KOPT-K1 (cell line): ENCODE measurements around the gene RTN4.
"Not testable (repeated sequence)": the region's sequence is repeated elsewhere in the genome, so short reads cannot be mapped to it uniquely, and the experiment has no call there.

Experiments used
- H3K27ac ChIP-seq: fragments of 200-600 bp; sonication (generic); 2 replicates; pipeline ENCODE4 v1.5.1; 2016; ENCODE audit warnings: antibody characterized with exemption, mild to moderate bottlenecking, low read depth, low read length; ENCODE audit not compliant: poor library complexity, severe bottlenecking
- H3K36me3 ChIP-seq: fragments of 200-600 bp; sonication (generic); 2 replicates; pipeline ENCODE4 v1.5.1; 2017; ENCODE audit warnings: antibody characterized with exemption, mild to moderate bottlenecking, low read length, moderate library complexity; ENCODE audit not compliant: insufficient read depth
- H3K9me3 ChIP-seq: fragments of 200-600 bp; sonication (generic); 2 replicates; pipeline ENCODE4 v1.5.1; 2017; ENCODE audit warnings: antibody characterized with exemption, low read length, mild to moderate bottlenecking; ENCODE audit not compliant: insufficient read depth, poor library complexity, severe bottlenecking

RTN4 gene

DNA sequence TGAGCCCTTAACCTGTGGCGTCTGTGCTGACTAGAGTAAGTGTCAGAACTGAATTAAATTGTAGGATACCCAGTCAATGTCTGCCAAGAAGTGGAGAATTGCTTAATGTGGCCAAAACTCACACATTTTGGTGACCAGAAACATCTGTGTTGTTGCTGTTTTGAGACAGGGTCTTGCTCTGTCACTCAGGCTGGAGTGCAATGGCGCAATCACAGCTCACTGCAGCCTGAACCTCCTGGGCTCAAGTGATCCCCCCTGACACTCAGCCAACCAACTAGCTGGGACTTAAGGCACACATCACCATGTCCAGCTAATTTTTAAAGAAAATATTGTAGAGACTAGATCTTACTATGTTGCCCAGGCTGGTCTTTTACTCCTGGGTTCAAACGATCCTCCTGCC is 34.4 kb upstream of the RTN4 start:
- Histone ChIP-seq H3K36me3 (no peaks in the 10 kb centered on the region), H3K27ac (no peak overlapping the region), H3K9me3 (peaks cover 15% of the 10 kb centered on the region)

- peaks cover 17% of the 10 kb centered on the region for H3K9me3 ChIP-seq
- no peak overlapping the region for H3K27ac ChIP-seq
- no peaks in the 10 kb centered on the region for H3K36me3 ChIP-seq
Measured at GRCh38 chr2:55080204-55080738, 30.0 kb upstream of the RTN4 start.

DNA sequence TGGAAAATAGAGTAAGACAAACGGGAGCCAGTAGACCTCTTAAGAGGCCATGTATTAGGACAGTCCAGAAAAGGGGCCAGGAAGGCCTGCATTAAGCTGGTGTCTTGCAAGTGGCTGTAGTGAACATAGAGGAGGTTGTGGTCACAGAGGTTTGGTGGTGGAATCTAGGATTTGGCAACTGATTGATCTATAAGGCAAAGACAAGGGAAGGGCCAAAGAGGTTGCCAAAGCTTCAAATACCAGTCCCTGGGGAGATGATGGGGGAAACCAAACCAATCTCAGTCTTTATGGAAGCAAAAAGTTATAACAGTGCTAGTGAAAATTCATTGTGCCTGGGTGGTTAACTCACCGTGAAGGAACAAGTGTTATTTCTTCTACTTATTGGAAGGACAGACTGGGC is 28.7 kb upstream of the RTN4 start:
- no peak overlapping the region for H3K27ac ChIP-seq
- peaks cover 17% of the 10 kb centered on the region for H3K9me3 ChIP-seq
- H3K36me3 ChIP-seq, result no peaks in the 10 kb centered on the region

DNA sequence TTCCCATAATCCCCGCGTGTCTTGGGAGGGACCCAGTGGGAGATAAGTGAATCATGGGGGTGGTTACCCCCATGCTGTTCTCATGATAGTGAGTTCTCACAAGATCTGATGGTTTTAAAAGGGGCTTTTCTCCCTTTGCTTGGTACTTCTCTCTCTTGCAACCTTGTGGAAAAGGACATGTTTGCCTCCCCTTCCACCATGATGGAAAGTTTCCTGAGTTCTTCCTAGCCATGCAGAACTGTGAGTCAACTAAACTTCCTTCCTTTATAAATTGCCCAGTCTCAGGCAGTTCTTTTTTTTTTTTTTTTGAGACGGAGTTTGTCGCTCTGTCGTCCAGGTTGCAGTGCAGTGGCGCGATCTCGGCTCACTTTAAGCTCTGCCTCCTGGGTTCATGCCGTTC is 26.5 kb upstream of the RTN4 start:
- no peak overlapping the region for H3K27ac ChIP-seq
- no peaks in the 10 kb centered on the region for H3K36me3 ChIP-seq
- H3K9me3 ChIP-seq, result peaks cover 17% of the 10 kb centered on the region

- H3K36me3 ChIP-seq, H3K27ac ChIP-seq: not testable (repeated sequence)
- H3K9me3 ChIP-seq, result peaks cover 15% of the 10 kb centered on the region
Measured at GRCh38 chr2:55076019-55076418, 25.8 kb upstream of the RTN4 start.

- H3K27ac ChIP-seq, result no peak overlapping the region
- H3K36me3 ChIP-seq, result no peaks in the 10 kb centered on the region
- H3K9me3 ChIP-seq, result no peaks in the 10 kb centered on the region
Measured at GRCh38 chr2:55073000-55073983, 23.0 kb upstream of the RTN4 start.

GRCh38 chr2:55063713-55064323 is 13.6 kb upstream of the RTN4 start:
- no peaks in the 10 kb centered on the region for H3K9me3 ChIP-seq
- H3K27ac ChIP-seq, result no peak overlapping the region
- H3K36me3 ChIP-seq, result no peaks in the 10 kb centered on the region

- no peak overlapping the region for H3K27ac ChIP-seq
- no peaks in the 10 kb centered on the region for H3K9me3 ChIP-seq
- no peaks in the 10 kb centered on the region for H3K36me3 ChIP-seq
Measured at GRCh38 chr2:55063226-55063625, 13.0 kb upstream of the RTN4 start.

- no peaks in the 10 kb centered on the region for H3K9me3 ChIP-seq
- H3K36me3 ChIP-seq, result no peaks in the 10 kb centered on the region
- no peak overlapping the region for H3K27ac ChIP-seq
Measured at GRCh38 chr2:55062754-55063153, 12.5 kb upstream of the RTN4 start.

- Histone ChIP-seq H3K9me3 (no peaks in the 10 kb centered on the region), H3K36me3 (no peaks in the 10 kb centered on the region), H3K27ac (no peak overlapping the region)
Measured at GRCh38 chr2:55061523-55062344, 11.5 kb upstream of the RTN4 start.

GRCh38 chr2:55059793-55060192 is 9.5 kb upstream of the RTN4 start:
- H3K9me3 ChIP-seq, result no peaks in the 10 kb centered on the region
- no peak overlapping the region for H3K27ac ChIP-seq
- H3K36me3 ChIP-seq, result no peaks in the 10 kb centered on the region

- Histone ChIP-seq H3K27ac (no peak overlapping the region), H3K36me3 (no peaks in the 10 kb centered on the region), H3K9me3 (no peaks in the 10 kb centered on the region)
Measured at GRCh38 chr2:55057474-55057873, 7.2 kb upstream of the RTN4 start.

DNA sequence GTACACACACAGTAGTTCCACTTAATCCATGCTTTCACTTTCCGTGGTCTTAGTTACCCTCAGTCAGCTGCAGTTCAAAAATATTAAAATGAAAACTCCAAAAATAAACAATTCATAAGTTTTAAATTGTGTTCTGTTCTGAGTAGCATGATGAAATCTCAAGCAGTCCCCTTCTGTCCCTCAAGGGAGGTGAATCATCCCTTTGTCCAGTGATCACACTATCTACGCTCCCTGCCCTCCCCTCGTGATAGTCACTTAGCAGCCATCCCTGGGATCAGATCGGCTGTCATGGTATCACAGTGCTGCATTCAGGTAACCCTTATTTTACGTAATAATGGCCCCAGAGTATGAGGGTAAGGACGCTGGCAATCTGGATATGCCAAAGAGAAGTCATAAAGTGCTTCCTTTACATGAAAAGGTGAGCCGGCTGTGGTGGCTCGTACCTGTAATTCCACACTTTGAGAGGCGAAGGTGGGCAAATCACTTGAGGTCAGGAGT is 5.8 kb upstream of the RTN4 start:
- Histone ChIP-seq H3K27ac (no peak overlapping the region), H3K36me3 (no peaks in the 10 kb centered on the region), H3K9me3 (no peaks in the 10 kb centered on the region)

GRCh38 chr2:55054106-55054875 is 4.0 kb upstream of the RTN4 start:
- Histone ChIP-seq H3K36me3 (no peaks in the 10 kb centered on the region), H3K9me3 (no peaks in the 10 kb centered on the region), H3K27ac (peak overlapping the region; percentile 96)
